Psoas muscle (tissue), 8 donors: ENCODE measurements around the gene IRX3. TPM values are rescaled to one million over a fixed set of nuclear protein-coding genes. Genes with fewer than 3 reads are reported as not detected.
"Not testable (repeated sequence)": the region's sequence is repeated elsewhere in the genome, so short reads cannot be mapped to it uniquely, and the experiment has no call there.

Source experiments
- ATAC-seq, 4 donors: fragments of 200-7000 bp; cut with Tn5 transposase; one replicate each; pipeline ENCODE4 v1.9.1; 2020; ENCODE audit warnings: moderate library complexity in 3 of 4, mild to moderate bottlenecking in 2 of 4
- DNase-seq, 2 donors: peaks; one replicate each; pipeline ENCODE4 v3.0.0-alpha.2; 2020
- H3K27ac ChIP-seq: fragments of 200-600 bp; one replicate; pipeline ENCODE4 v1.8.0; 2022
- H3K27me3 ChIP-seq, 3 donors: fragments of 200-600 bp in 1 of 3; one replicate each; pipeline versions ENCODE4 v1.6.1 to v1.8.0; 2013 to 2022; ENCODE audit warnings: low read length in 2 of 3, mild to moderate bottlenecking in 2 of 3, moderate library complexity in 1 of 3; ENCODE audit not compliant: insufficient read depth in 3 of 3
- H3K36me3 ChIP-seq, 2 donors: fragments of 200-600 bp in 1 of 2; one replicate each; pipeline versions ENCODE4 v1.6.1 to v1.8.0; 2013 to 2022; ENCODE audit warnings: low read depth in 1 of 2, mild to moderate bottlenecking in 1 of 2, moderate library complexity in 1 of 2; ENCODE audit not compliant: insufficient read depth in 1 of 2
- H3K4me1 ChIP-seq: fragments of 200-600 bp; one replicate; pipeline ENCODE4 v1.8.0; 2022
- H3K4me3 ChIP-seq: fragments of 200-600 bp; one replicate; pipeline ENCODE4 v1.8.0; 2022; ENCODE audit warnings: mild to moderate bottlenecking
- H3K9me3 ChIP-seq: fragments of 200-600 bp; one replicate; pipeline ENCODE4 v1.8.0; 2022
- WGBS, 3 donors: extraction: QIAGEN DNeasy Blood & Tissue Kit; methylation state at CpG; one replicate each; pipeline versions ENCODE4 v1.1.6 to v1.1.7; 2013; 5-methylcytosine and 5-hydroxymethylcytosine counted together
- intact Hi-C, 2 donors: fragments of 100-400 bp; cut with DNase I; formaldehyde crosslinking; loops; one replicate each; pipeline versions ENCODE4 v1.11.0 to v1.14.2; 2022
- polyA plus RNA-seq, 3 donors: library from polyadenylated mRNA; stranded (reverse); fragments of 200-250 nt; gene quantifications; one replicate each; pipeline ENCODE4 v1.2.3, GENCODE V29; 2013
- total RNA-seq, 4 donors: library from RNA; stranded (reverse); fragmentation: NEBNext Ultra II Directional in 2 of 4; extraction: Animal tissue kit (Norgen Biotek cat#: 25700) in 2 of 4; gene quantifications; one replicate each; pipeline versions ENCODE4 v1.2.1 to v1.2.4, GENCODE V29; 2021 to 2023
- TF ChIP-seq, protein P1 (sequence below): fragments of 200-600 bp; IDR thresholded peaks from one replicate; pipeline ENCODE4 v1.8.0; 2022; ENCODE audit warnings: antibody characterized with exemption
- donor health status: healthy with polysubstance abuse.
- donor health status: DM: no; HTN: no; CAD: no; lungs with moderate emphysema.
- donor health status: Bipolar disorder and iron deficiency.
- donor health status: healthy.
- donor health status: DM: yes; HTN: yes; CAD: no.
- donor health status: DM: no; HTN: no; CAD: no.
- donor health status: DM: no; HTN: no; CAD: no.
- donor health status: DM: yes; HTN: yes; CAD: no.

IRX3 gene
- total and polyA plus RNA-seq, 7 donors = 0.94 to 27.6 (median 9.8) TPM

DNA sequence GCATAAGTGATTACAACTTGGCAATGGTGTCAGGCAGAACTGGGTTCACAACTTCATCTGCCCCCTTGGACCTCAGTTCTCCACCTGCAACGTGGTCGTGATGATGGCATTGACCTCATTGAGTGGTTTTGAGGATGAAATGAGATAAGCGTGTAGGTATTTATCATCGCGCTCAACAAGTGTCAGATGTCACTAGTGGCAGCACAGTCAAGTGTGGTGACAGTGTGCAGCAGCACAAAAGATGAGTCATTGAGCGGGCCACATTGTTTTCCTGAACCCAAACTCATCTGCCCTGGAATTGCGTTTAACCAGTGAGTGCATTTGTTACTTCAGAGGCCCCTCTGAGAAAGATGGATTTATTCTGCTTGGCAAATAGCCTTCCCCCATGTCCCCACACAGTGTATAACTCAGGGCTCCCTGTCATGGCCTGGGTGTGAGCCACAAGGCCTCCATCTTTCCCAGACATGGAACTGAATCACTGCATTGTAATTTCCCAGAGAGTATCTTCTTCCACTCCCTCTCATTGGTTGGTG is 20.9 kb downstream of the IRX3 start:
- peaks cover 16% of the 10 kb centered on the region for H3K4me1 ChIP-seq
- 52 to 76% (median 73%) methylated on average over 7 of the region's 7 CpGs for WGBS, 3 donors
- intact Hi-C loops = no loop called here
- no peaks in the 10 kb centered on the region for H3K27me3 ChIP-seq
- peak; percentile 44 to 80 (median 78) for ATAC-seq
- H3K4me3 ChIP-seq = no peak overlapping the region
- H3K9me3 ChIP-seq = no peaks in the 10 kb centered on the region
- H3K36me3 ChIP-seq = no peaks in the 10 kb centered on the region
- H3K27ac ChIP-seq = no peak overlapping the region
- DNase-seq = no peak
- TF ChIP-seq, protein P1, sequence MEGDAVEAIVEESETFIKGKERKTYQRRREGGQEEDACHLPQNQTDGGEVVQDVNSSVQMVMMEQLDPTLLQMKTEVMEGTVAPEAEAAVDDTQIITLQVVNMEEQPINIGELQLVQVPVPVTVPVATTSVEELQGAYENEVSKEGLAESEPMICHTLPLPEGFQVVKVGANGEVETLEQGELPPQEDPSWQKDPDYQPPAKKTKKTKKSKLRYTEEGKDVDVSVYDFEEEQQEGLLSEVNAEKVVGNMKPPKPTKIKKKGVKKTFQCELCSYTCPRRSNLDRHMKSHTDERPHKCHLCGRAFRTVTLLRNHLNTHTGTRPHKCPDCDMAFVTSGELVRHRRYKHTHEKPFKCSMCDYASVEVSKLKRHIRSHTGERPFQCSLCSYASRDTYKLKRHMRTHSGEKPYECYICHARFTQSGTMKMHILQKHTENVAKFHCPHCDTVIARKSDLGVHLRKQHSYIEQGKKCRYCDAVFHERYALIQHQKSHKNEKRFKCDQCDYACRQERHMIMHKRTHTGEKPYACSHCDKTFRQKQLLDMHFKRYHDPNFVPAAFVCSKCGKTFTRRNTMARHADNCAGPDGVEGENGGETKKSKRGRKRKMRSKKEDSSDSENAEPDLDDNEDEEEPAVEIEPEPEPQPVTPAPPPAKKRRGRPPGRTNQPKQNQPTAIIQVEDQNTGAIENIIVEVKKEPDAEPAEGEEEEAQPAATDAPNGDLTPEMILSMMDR = no peak

DNA sequence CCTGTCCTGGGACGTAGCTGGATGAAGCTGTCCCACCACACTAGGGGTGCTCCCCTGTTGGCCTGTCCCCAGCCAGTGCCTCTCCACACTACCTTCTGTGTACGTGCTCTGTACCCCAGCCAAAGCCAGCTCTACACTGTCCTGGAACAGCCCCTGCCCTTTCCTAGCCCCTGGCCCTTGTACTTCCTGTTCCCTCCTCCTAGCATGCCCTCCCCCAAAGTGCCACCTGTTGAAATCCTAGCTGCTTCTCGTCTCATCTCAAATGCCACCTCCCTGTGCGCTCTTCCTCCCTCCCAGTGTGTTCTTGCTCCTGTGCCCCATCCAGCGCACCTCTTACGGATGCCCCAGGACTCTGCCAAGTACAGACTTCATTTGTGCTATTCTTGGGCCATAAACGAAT is 33.5 kb downstream of the IRX3 start:
- ATAC-seq (peak in 3 of 4 donors; percentile 60 to 91 (median 81)), DNase-seq (peak in 1 of 2 donors; percentile 60)
- WGBS, 3 donors = 29 to 64% (median 42%) methylated on average over 7 of the region's 7 CpGs
- no peaks in the 10 kb centered on the region for H3K9me3 ChIP-seq
- H3K27ac ChIP-seq = no peak overlapping the region
- intact Hi-C loops = no loop called here
- no peaks in the 10 kb centered on the region for H3K27me3 ChIP-seq
- no peaks in the 10 kb centered on the region for H3K4me1 ChIP-seq
- H3K4me3 ChIP-seq = no peak overlapping the region
- no peaks in the 10 kb centered on the region for H3K36me3 ChIP-seq
- TF ChIP-seq, protein P1 = no peak

DNA sequence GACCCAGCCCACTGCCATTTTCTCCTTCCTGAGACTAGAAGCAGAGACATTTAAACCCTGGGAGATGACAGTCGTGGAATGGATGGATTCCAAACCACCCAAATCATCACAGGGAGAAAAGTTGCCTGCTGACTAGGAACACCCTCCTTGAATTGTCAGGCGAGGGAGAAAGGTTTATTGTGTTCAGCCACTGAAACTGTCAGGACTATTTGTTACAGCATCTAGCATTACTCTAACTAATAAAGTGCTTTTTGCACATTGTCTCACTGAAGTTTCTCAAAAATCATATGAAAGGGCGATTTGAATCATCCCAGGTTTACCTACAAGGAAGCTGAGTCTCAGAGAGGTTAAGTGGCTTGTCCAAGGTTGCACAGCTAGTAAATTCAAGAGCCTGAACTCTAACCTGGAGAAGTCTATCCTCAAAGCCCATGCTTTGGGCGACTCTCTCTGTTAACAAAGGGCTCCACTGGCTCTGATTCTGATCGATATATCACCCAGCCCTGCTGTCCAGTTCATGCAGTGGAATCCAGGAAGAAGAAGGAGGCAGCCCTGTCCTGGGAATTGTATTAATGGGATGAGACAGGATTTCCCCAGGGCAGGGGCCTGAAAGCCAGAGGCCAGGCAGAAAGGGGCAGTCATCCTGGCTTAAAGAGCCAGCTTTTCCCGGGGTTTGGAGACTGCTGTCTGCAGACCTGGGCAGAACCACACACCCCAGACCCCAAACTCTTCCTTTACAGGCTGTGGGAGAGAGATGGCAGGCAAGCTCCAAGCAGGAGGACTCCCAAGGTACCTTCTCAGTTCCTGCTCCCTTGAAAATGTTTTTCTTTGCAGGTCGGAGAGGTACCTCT is 37.5 kb downstream of the IRX3 start:
- Histone ChIP-seq H3K36me3 (no peaks in the 10 kb centered on the region), H3K4me3 (no peak overlapping the region), H3K4me1 (no peaks in the 10 kb centered on the region), H3K9me3 (no peaks in the 10 kb centered on the region), H3K27me3 (no peaks in the 10 kb centered on the region), H3K27ac (no peak overlapping the region)
- no peak for DNase-seq
- no peak for ATAC-seq
- intact Hi-C loops = no loop called here
- WGBS, 3 donors = 72 to 74% (median 73%) methylated on average over 7 of the region's 7 CpGs
- TF ChIP-seq, protein P1 = no peak

DNA sequence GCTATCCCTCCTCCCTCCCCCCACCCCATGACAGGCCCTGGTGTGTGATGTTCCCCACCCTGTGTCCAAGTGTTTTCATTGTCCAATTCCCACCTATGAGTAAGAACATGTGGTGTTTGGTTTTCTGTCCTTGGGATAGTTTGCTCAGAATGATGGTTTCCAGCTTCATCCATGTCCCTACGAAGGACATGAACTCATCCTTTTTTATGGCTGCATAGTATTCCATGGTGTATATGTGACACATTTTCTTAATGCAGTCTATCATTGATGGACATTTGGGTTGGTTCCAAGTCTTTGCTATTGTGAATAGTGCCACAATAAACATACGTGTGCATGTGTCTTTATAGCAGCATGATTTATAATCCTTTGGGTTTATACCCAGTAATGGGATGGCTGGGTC is 38.9 kb downstream of the IRX3 start:
- H3K36me3 ChIP-seq, H3K4me3 ChIP-seq, intact Hi-C loops, H3K4me1 ChIP-seq, H3K27me3 ChIP-seq, ATAC-seq, H3K9me3 ChIP-seq, DNase-seq, H3K27ac ChIP-seq: not testable (repeated sequence)
- 91 to 100% (median 92%) methylated on average over 2 of the region's 2 CpGs for WGBS, 3 donors

DNA sequence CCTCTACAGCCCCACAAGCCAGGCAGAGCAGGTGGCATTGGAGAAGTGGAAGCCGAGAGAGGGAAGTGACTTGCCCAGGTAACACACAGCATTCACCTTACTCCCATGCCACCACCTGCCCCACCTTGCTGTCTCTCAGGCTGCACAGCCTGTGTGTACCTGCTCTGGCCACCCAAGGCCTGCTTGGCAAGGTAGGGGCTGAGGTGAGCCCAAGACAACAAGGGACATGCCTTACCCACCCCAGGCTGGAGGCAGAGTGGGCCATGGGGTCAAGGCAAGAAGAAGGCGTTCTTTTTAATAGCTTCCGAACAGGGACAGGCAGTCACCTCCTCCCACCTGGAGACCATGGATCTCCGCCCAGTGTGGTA is 40.1 kb downstream of the IRX3 start:
- Histone ChIP-seq H3K4me1 (no peaks in the 10 kb centered on the region), H3K27ac (no peak overlapping the region), H3K9me3 (no peaks in the 10 kb centered on the region), H3K27me3 (no peaks in the 10 kb centered on the region), H3K36me3 (no peaks in the 10 kb centered on the region), H3K4me3 (no peak overlapping the region)
- 88 to 93% (median 92%) methylated on average over 4 of the region's 4 CpGs for whole genome bisulfite sequencing, 3 donors
- TF ChIP-seq, protein P1 = no peak
- ATAC-seq (no peak), DNase-seq (no peak)
- intact Hi-C loops = no loop called here
